AG09319 (cell line): ENCODE data around the gene GPR18.

Source experiments
- DNase-seq: peaks from one replicate; pipeline ENCODE4 v3.0.0-alpha.2; 2010; ENCODE audit warnings: low read depth; ENCODE audit errors: extremely low read depth
- CTCF ChIP-seq: IDR thresholded peaks from 2 replicates; pipeline ENCODE4 v1.5.1; 2011; ENCODE audit warnings: low read depth, mild to moderate bottlenecking, inconsistent platforms, low read length, moderate library complexity

The GPR18 gene

GRCh38 chr13:99258210-99258860 is at the start of gene GPR18:
TSS of gene GPR18 (minus strand) at chr13:99258379. CDS start at chr13:99255872, 2,507 bp downstream.
- no peak for TF ChIP-seq CTCF
- DNase-seq, result no peak

GRCh38 chr13:99307648-99308339 is 49.6 kb upstream of the GPR18 start:
- DNase-seq, result no peak
- no peak for TF ChIP-seq CTCF

- TF ChIP-seq CTCF, result no peak
Observed at GRCh38 chr13:99307247-99307646, 49.1 kb upstream of the GPR18 start, which contains the start of gene GPR183. TSS of gene GPR183 (minus strand) at chr13:99307399. CDS start at chr13:99296145, 11,254 bp downstream.

GRCh38 chr13:99305566-99305965 is 47.4 kb upstream of the GPR18 start:
- no peak for DNase-seq
- TF ChIP-seq CTCF, result no peak

More at GRCh38 chr13:99307247-99307646, 49.1 kb upstream of the GPR18 start, which contains the start of gene GPR183:
- no peak for DNase-seq

- no peak for DNase-seq
- TF ChIP-seq CTCF, result no peak
Observed at GRCh38 chr13:99305158-99305557, 47.0 kb upstream of the GPR18 start.

GRCh38 chr13:99304541-99304940 is 46.4 kb upstream of the GPR18 start:
- TF ChIP-seq CTCF, result no peak
- DNase-seq, result no peak

- DNase-seq, result no peak
- TF ChIP-seq CTCF, result no peak
Observed at GRCh38 chr13:99303863-99304521, 45.8 kb upstream of the GPR18 start.
